GM23338 (cell line): ENCODE measurements around the gene SPP1. TPM values are rescaled to one million over a fixed set of nuclear protein-coding genes. Genes with fewer than 3 reads are reported as not detected.

Source experiments
- ATAC-seq: fragments of 200-7000 bp; cut with Tn5 transposase; 3 replicates; pipeline ENCODE4 v1.9.1; 2020
- DNase-seq: peaks from one replicate; pipeline ENCODE4 v3.0.0-alpha.2; 2015; ENCODE audit warnings: low spot score
- H2AFZ ChIP-seq: fragments of 200-600 bp; sonication (generic); 2 replicates; pipeline ENCODE4 v1.8.0; 2016; ENCODE audit warnings: antibody characterized with exemption, mild to moderate bottlenecking, moderate library complexity
- H3F3A ChIP-seq: fragments of 200-600 bp; sonication (generic); replicated peaks from 2 replicates; pipeline ENCODE4 v1.8.0; 2017; ENCODE audit warnings: antibody characterized with exemption, mixed run types, low read depth
- H3K27ac ChIP-seq: fragments of 200-600 bp; sonication (generic); 2 replicates; pipeline ENCODE4 v1.6.1; 2016; ENCODE audit warnings: low read depth
- H3K27me3 ChIP-seq: fragments of 200-600 bp; sonication (generic); 2 replicates; pipeline ENCODE4 v1.8.0; 2016; ENCODE audit warnings: mild to moderate bottlenecking, mixed run types, moderate library complexity; ENCODE audit not compliant: insufficient read depth
- H3K36me3 ChIP-seq: fragments of 200-600 bp; sonication (generic); 2 replicates; pipeline ENCODE4 v1.8.0; 2016; ENCODE audit warnings: mild to moderate bottlenecking; ENCODE audit not compliant: insufficient read depth
- H3K4me1 ChIP-seq: fragments of 200-600 bp; sonication (generic); 2 replicates; pipeline ENCODE4 v1.8.0; 2016; ENCODE audit warnings: mild to moderate bottlenecking, moderate library complexity; ENCODE audit not compliant: insufficient read depth
- H3K4me2 ChIP-seq: fragments of 200-600 bp; sonication (generic); 2 replicates; pipeline ENCODE4 v1.7.1; 2017; ENCODE audit warnings: mixed run types
- H3K4me3 ChIP-seq: fragments of 200-600 bp; sonication (generic); 2 replicates; pipeline ENCODE4 v1.6.1; 2016; ENCODE audit warnings: mixed run types
- H3K79me2 ChIP-seq: fragments of 200-600 bp; sonication (generic); replicated peaks from 2 replicates; pipeline ENCODE4 v1.8.0; 2017; ENCODE audit warnings: mild to moderate bottlenecking; ENCODE audit not compliant: insufficient read depth
- H3K9me2 ChIP-seq: fragments of 200-600 bp; sonication (generic); 2 replicates; pipeline ENCODE4 v1.8.0; 2017; ENCODE audit not compliant: insufficient read depth
- H4K20me1 ChIP-seq: fragments of 200-600 bp; sonication (generic); replicated peaks from 2 replicates; pipeline ENCODE4 v1.8.0; 2017; ENCODE audit warnings: mild to moderate bottlenecking; ENCODE audit not compliant: insufficient read depth
- H3K27ac Mint-ChIP-seq: 2 replicates; pipeline ENCODE4 v1.8.0; 2020; ENCODE audit warnings: inconsistent platforms, mild to moderate bottlenecking, moderate library complexity, mixed read lengths
- H3K27me3 Mint-ChIP-seq: 3 replicates; pipeline ENCODE4 v1.8.0; 2022; ENCODE audit warnings: low read depth, mild to moderate bottlenecking, moderate library complexity, mixed read lengths, inconsistent platforms; ENCODE audit not compliant: insufficient read depth, poor library complexity
- H3K36me3 Mint-ChIP-seq: 3 replicates; pipeline ENCODE4 v1.8.0; 2021; ENCODE audit warnings: low read depth, mild to moderate bottlenecking, inconsistent platforms, moderate library complexity, mixed read lengths
- H3K4me1 Mint-ChIP-seq: 3 replicates; pipeline ENCODE4 v1.8.0; 2020; ENCODE audit warnings: mild to moderate bottlenecking, inconsistent platforms, mixed read lengths
- H3K4me3 Mint-ChIP-seq: 3 replicates; pipeline ENCODE4 v1.8.0; 2021; ENCODE audit warnings: moderate library complexity, mild to moderate bottlenecking, inconsistent platforms, mixed read lengths
- H3K9me3 Mint-ChIP-seq: 3 replicates; pipeline ENCODE4 v1.8.0; 2020; ENCODE audit warnings: moderate library complexity, mild to moderate bottlenecking, inconsistent platforms, mixed read lengths
- CREB1 ChIP-seq: fragments of 250-450 bp; sonication (Bioruptor Pico); IDR thresholded peaks from 2 replicates; pipeline ENCODE4 v1.5.0; 2020; ENCODE audit warnings: low read depth, mild to moderate bottlenecking, moderate library complexity
- CTCF ChIP-seq, 2 experiments: fragments of 200-600 bp in 1 of 2; sonication (generic) in 1 of 2; conservative IDR thresholded peaks; 2 replicates each; pipeline versions ENCODE4 v1.5.1 to v1.6.1; 2016 to 2017; ENCODE audit warnings: antibody characterized with exemption in 2 of 2, low read depth in 2 of 2, mild to moderate bottlenecking in 2 of 2, moderate library complexity in 1 of 2
- ETS1 ChIP-seq: IDR thresholded peaks from 2 replicates; pipeline ENCODE4 v1.6.1; 2016; ENCODE audit warnings: antibody characterized with exemption
- EZH2 ChIP-seq: fragments of 200-600 bp; sonication (generic); IDR thresholded peaks from one replicate; pipeline ENCODE4 v1.8.0; 2017; ENCODE audit warnings: antibody characterized with exemption, mild to moderate bottlenecking, low read depth; ENCODE audit not compliant: unreplicated experiment
- EZH2phosphoT487 ChIP-seq: fragments of 200-600 bp; sonication (generic); IDR thresholded peaks from one replicate; pipeline ENCODE4 v1.8.1; 2018; ENCODE audit warnings: antibody characterized with exemption; ENCODE audit not compliant: unreplicated experiment
- JUNB ChIP-seq: IDR thresholded peaks from one replicate; pipeline ENCODE4 v1.6.1; 2016; ENCODE audit warnings: antibody characterized with exemption; ENCODE audit not compliant: unreplicated experiment
- NANOG ChIP-seq: IDR thresholded peaks from 2 replicates; pipeline ENCODE4 v1.6.1; 2016; ENCODE audit warnings: antibody characterized with exemption, borderline replicate concordance
- POLR2AphosphoS5 ChIP-seq: IDR thresholded peaks from 2 replicates; pipeline ENCODE4 v1.6.1; 2016; ENCODE audit warnings: antibody characterized with exemption, low read depth
- REST ChIP-seq: IDR thresholded peaks from one replicate; pipeline ENCODE4 v1.6.1; 2018; ENCODE audit warnings: antibody characterized with exemption; ENCODE audit not compliant: unreplicated experiment
- STAT1 ChIP-seq: IDR thresholded peaks from one replicate; pipeline ENCODE4 v1.6.1; 2016; ENCODE audit warnings: antibody characterized with exemption; ENCODE audit not compliant: unreplicated experiment
- ZNF114 ChIP-seq: fragments of 250-450 bp; sonication (Bioruptor Pico); IDR thresholded peaks from 2 replicates; pipeline ENCODE4 v1.5.0; 2020; ENCODE audit warnings: mild to moderate bottlenecking, moderate library complexity
- ZNF331 ChIP-seq: fragments of 250-450 bp; sonication (Bioruptor Pico); IDR thresholded peaks from 2 replicates; pipeline ENCODE4 v1.5.0; 2020; ENCODE audit warnings: low read depth, mild to moderate bottlenecking, moderate library complexity
- ZNF462 ChIP-seq: fragments of 250-450 bp; sonication (Bioruptor Pico); IDR thresholded peaks from 2 replicates; pipeline ENCODE4 v1.5.0; 2020; ENCODE audit warnings: mild to moderate bottlenecking, moderate library complexity
- polyA plus RNA-seq: library from polyadenylated mRNA; unstranded; fragments of >200 nt; fragmentation: Nextera tagmentation; extraction: Ambion mirVana; gene quantifications from 2 replicates; pipeline ENCODE4 v1.2.1, GENCODE V29; 2016
- total RNA-seq: library from RNA; depleted of rRNA; stranded (reverse); fragments of >200 nt; shearing (Covaris generic); gene quantifications from 2 replicates; pipeline ENCODE4 v1.2.3, GENCODE V29; 2014

SPP1 gene
- total and polyA plus RNA-seq, 2 experiments from 2014 or later: 41.3 to 51.3 TPM

- Mint-ChIP-seq H3K4me1 (peaks cover 16% of the 10 kb centered on the region), H3K27me3 (no peaks in the 10 kb centered on the region), H3K27ac (no peak overlapping the region), H3K9me3 (no peaks in the 10 kb centered on the region), H3K36me3 (0 out of 3 replicates have a peak, but pooled peaks cover 4% of the 10 kb centered on the region), H3K4me3 (no peak overlapping the region)
- Histone ChIP-seq H3K36me3 (no peaks in the 10 kb centered on the region), H3K9me2 (no peaks in the 10 kb centered on the region), H3K27ac (no peak overlapping the region; the same call in 1 of the 2 replicates), H4K20me1 (no peaks in the 10 kb centered on the region), H3K27me3 (no peaks in the 10 kb centered on the region), H3K4me3 (no peak overlapping the region), H2AFZ (peak overlapping the region; percentile 43; the same call in 1 of the 2 replicates), H3K4me1 (peaks cover 22% of the 10 kb centered on the region), H3F3A (no peaks in the 10 kb centered on the region), H3K79me2 (peaks cover 5% of the 10 kb centered on the region; the same call in 1 of the 2 replicates), H3K4me2 (no peak overlapping the region)
- DNase-seq (no peak), ATAC-seq (no peak)
- TF ChIP-seq CTCF (conservative IDR thresholded peaks at IDR 0.05; ENCODE audit: low read depth in 2 of 2): no peak
- no peak for TF ChIP-seq STAT1
- no peak for TF ChIP-seq ZNF331 (CRISPR knock-in tag)
- no peak for TF ChIP-seq EZH2phosphoT487
- no peak for TF ChIP-seq NANOG
- no peak for TF ChIP-seq ETS1
- no peak for TF ChIP-seq REST
- TF ChIP-seq POLR2AphosphoS5: no peak
- no peak for TF ChIP-seq EZH2
- no peak for TF ChIP-seq ZNF462 (CRISPR knock-in tag)
- no peak for TF ChIP-seq CREB1 (CRISPR knock-in tag)
- TF ChIP-seq JUNB: no peak
- no peak for TF ChIP-seq ZNF114 (CRISPR knock-in tag)
Measured at GRCh38 chr4:87978681-87979080, 3.2 kb downstream of the SPP1 start.
